LHCN-M2 (cell line): ENCODE measurements around the gene MAP2K3. TPM values are rescaled to one million over a fixed set of nuclear protein-coding genes. Genes with fewer than 3 reads are reported as not detected.
"Not testable (repeated sequence)": the region's sequence is repeated elsewhere in the genome, so short reads cannot be mapped to it uniquely, and the experiment has no call there.

Experiments
- DNase-seq: peaks from one replicate; pipeline ENCODE4 v3.0.0-alpha.2; 2012; ENCODE audit warnings: low read depth
- total RNA-seq: library from RNA; depleted of rRNA; stranded (reverse); fragments of >200 nt; gene quantifications from 2 replicates; pipeline ENCODE4 v1.2.3, GENCODE V29; 2014

MAP2K3 gene
- total RNA-seq, 1 experiment from 2014 or later, result 28.8 TPM

GRCh38 chr17:21350495-21350894, 66.0 kb downstream of the MAP2K3 start:
- not testable (repeated sequence) for DNase-seq

DNA sequence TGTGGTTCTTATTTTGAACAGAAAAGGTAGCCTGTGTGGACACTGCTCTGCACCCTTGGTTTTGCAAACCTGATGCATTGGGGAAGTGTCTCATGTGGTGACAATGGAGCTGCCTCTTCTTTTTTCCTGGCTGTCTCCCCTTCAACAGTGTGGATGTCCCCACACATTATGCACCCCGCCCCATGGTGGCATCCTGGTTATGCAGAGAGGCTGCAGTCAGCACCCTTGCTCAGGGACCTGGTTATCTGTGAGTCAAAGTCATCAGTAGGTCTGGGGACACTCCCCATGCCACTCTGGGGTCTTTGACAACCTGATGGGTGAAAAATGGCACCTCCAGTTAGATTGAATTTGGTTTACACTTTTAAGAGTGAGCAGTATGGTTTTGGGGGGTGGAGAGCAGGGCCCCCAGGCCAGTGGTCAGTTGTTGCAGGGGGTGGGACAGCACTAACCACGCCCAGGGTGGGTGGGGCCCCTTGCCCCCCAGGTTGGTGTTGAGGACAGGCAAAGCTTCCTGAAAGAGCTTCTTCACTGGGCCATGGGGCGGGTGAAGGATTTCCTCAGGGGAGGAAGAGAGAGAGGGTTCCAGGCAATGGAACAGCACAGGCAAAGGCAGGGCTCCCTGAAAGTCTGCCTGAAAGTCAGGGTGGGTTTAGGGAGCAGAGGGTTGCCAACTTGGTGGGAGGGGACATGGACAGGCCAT, 67.0 kb downstream of the MAP2K3 start:
- DNase-seq, result no peak

DNA sequence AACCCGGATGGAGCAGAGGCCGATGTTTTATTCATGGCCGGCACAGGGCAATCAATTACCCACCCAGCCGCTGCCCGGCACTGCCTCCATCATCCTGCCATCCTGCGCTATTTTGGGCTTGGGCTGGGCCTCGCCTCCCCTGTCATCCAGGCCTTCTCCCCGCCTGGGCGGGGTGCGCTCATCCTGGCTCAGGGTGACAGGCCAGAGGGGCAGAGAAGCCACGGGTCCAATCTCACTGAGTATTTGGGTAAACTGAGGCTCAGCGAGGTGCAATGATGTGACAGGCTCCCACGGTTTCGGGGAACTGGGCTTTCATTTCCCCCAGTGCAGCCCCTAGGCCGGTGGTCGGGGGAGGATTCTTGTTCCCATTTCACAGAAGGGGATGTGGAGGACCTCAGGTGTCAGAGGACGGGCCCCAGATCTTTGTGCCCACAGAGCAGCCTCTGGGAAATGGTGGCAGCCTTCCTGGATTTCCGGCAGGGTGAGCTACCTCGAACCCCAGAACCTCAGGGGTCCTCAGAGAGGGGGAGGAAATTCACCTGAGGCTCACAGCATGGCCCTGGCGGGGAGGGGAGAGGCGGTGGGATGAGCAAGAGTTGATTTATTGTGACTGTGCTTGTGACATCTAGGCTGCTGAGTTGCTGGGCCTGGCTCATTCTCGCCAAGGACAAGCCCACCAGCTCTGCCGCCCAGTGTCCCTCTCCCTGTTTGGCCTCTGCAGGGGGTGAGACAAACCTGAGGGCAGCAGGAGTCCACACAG, 67.9 kb downstream of the MAP2K3 start:
- DNase-seq, result no peak

DNA sequence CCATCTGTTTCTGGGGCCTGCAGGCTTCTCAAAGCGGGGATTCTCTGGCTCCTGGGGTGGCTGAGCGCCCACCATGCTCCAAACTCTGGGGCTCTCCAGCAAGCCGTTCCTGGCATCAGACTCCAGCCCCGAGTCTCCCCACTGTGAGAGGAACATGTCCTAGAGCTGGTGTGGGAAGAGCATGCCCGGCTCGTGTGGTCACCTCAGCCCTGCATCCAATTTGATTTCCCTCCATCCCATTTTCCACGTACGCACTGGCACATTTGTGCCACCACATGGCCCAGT, 68.4 kb downstream of the MAP2K3 start:
- no peak for DNase-seq

DNA sequence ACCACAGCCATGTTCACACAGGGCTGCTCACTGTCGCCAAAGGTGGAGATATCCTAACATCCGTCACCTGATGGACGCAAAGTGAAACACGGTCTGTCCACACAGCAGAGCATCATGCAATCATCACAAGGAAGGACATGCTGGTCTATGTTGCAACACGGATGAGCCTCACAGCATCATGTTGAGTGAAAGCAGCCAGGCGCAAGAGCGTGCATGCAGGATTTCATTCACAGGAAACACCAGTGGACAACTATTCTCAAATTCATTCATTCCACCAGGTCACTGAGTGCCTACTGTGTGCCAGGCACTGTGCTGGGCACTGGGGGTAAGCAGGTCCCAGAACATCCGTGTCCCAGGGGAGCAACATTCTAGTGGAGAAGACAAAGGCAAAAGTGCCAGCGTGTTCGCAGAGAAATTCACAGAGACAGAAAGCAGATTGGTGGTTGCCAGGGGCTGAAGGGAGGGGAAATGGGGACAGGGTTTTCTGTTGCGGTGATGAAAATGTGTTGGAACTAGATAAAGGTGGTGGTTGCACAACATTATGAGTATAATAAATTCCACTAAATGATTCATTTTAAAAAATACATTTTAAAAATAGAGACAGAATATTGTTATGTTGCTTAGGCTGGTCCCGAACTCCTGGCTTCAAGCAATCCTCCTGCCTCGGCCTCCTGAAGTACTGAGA, 69.0 kb downstream of the MAP2K3 start:
- no peak for DNase-seq

GRCh38 chr17:21354796-21355385, 70.4 kb downstream of the MAP2K3 start:
- no peak for DNase-seq

GRCh38 chr17:21355586-21355985, 71.1 kb downstream of the MAP2K3 start:
- DNase-seq, result no peak

DNA sequence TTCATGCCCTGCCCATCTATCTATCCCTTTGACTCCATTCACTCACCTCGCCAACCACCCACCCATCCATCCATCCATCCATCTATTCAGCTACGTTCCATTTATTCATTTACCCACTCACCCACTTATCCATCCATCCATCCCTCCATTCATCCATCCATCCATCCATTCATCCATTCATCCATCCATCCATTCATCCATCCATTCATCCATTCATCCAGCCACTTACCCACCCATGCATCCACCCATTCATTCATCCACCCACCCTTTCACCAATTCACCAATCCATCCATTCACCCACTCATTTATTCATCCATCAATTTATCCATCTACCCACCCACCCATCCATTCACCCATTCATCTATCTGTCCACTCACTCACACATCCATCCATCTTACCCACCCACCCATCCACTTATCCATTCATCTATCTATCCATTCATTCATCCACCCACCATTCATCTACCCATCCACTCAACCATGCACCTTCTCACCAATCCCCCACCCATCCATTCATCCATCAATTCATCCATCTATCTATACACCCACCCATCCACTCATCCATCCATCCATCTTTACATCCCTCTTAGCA, 72.1 kb downstream of the MAP2K3 start:
- no peak for DNase-seq

DNA sequence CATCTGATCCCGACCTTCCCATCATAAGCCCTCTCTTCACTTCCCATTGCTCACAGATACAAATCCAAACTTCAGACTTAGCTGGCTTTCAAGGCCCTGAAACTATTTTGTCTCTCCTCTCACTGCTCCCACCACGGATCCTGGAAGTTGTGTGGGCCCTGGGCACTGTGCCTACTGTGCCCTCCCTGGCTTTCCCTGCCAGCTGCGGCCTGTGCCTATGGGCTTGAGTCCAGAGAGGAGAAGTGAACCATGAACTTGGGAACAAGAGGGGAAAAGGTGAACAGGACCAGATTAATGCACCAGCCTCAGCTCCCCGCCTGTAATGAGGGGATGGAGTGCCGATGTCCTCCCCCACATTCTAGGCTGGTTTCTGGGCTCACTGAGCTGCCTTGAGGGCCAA, 72.8 kb downstream of the MAP2K3 start:
- DNase-seq, result no peak

- DNase-seq, result no peak
Measured at GRCh38 chr17:21357696-21358656, 73.5 kb downstream of the MAP2K3 start.

DNA sequence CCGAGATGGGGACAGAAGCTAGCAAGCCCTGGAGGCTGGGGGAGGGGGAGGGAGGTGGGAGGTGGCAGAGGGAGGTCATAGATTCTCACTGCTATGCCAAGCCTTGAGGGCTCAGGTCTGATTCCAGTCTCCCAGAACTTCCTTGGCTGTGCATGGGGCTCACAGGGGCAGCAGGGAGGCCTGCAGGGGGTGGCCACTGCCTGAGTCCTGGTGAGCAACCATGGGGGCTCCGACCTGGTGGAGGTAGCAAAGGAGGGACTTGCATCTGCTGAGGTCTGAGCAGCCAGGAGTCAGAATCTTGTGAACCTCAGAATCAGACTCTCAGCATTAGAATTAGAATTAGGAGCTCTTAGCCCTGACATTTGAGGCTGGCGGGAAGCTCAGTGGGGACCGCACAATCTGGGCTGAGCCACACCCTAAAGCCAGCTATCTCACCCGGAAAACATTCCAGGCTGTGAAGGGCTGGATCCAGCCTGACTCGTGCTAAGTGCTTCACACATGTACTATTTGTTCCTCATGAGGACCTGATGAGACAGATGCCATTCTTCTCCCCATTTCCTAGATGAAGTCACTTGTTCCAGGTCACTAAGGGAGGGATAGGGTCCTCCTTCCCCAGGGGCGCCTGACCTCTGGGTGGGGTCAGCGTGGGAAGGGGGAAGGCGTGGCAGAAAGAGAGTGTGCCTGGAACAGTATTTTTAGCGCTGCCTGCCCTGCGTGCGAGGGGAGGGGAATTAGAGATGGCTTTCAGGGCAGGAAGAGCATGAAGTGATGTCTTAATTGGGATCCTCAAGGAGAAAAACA, 74.4 kb downstream of the MAP2K3 start:
- DNase-seq, result no peak

DNA sequence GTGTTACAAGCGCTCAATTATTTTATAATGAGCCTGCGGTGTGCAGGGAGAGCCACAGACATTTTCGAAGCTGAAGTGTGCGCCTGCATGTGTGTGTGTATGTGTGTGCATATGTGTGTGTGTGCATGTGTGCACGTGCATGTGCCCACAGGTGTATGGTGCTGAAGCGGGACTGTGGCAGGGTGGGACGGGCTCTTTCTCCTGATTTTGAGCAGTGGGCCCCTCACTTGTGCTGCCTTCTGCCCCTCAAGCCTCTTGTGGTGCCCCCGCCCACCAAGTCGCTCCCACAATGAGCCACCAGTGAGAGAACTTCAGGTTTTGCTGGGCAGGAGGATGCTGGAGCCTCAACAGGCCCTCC, 75.0 kb downstream of the MAP2K3 start:
- no peak for DNase-seq

DNA sequence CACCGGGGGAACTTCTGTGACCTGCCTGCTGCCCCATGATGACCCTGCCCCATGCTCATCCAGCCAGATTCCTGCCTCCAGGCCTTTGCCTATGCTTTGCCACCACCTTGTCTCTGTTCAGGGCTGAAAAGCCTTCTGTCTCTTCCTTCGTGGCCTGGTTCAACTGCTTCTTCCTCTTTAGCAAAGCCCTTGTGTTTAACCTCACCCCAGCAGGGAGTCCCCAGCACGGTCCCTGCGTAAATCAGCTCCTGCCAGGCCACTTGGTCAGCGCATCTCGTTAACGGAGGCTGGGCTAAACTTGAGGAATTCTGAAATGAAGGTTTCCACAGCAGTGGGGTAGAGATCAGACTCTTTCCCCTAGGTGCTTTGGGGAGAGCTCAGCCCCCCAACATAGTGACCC, 75.5 kb downstream of the MAP2K3 start:
- no peak for DNase-seq

DNA sequence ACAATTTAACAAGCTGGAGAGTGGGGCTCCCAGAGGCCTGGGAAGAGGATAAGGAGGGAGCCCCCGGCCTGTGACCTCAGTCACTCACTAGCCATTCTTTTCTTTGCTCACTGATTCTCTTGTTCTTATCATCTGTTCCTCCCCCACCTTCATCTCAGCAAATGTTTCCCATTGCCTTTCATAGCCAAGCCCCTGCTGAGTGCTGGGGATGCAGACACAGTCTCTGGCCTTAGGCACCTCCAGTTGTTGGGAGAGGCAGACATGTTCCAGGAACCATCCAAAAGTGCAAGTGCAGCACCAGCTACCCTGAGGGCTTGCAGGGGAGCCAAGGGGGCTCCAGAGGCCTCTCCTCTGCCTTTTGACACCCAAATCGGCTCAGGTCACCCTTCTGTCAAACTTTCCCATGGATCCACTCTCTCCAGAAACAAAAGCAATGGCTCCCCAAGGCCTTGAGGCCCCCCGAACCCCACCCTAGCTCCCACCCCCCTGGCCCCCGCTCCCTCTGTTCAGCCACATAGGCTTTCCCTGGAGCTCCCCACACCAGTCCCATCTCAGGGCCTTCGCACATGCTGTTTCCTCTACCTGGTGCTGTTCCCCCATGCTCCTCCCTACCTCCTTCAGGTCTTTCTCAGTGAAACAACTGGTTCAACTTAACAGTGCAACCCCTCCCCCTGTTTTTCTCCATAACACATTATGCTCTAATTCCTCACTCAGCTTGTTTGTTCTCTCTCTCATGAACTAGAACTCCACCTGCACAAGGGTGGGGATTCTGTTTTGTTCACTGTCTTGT, 76.7 kb downstream of the MAP2K3 start:
- no peak for DNase-seq

DNA sequence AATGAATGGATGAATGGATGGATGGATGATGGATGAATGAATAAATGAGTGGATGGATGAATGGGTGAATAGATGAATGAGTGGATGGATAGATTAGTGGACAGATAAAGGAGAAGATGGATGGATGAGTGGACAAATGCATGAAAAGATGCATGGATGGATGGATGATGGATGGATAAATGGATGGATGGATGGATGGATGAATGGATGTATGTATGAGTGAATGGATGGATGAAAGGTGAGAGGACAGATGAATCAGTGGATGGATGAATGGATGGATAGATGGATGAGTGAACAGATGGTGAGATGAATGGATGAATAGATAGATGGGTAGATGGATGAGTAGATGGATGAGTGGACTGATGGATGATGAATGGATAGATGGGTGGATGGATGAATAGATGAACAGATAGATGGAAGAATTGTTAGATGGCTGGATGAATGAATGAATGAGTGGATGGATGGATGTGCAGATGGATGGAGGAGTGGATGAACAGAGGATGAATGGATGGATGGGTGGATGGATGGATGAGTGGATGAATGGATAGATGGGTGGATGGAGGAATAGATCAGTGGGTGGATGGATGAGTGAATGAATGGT, 77.9 kb downstream of the MAP2K3 start:
- no peak for DNase-seq

- DNase-seq, result no peak
Measured at GRCh38 chr17:21363776-21364642, 79.5 kb downstream of the MAP2K3 start.
